A673 (cell line): ENCODE data around the gene KNCN.

Experiments
- EZH2 ChIP-seq: fragments of 200-600 bp; sonication (generic); IDR thresholded peaks from 2 replicates; pipeline ENCODE4 v1.6.1; 2017; ENCODE audit warnings: borderline replicate concordance, low read depth, mild to moderate bottlenecking, mixed read lengths, antibody characterized with exemption, low read length; ENCODE audit not compliant: poor library complexity, severe bottlenecking
- TF ChIP-seq, protein P1 (sequence below): fragments of 300-800, 200-600 bp; sonication (generic); conservative IDR thresholded peaks from 2 replicates; pipeline ENCODE4 v1.5.1; 2017; ENCODE audit warnings: low read depth, mild to moderate bottlenecking, antibody characterized with exemption, low read length, moderate library complexity, mixed read lengths

- TF ChIP-seq, protein P1, sequence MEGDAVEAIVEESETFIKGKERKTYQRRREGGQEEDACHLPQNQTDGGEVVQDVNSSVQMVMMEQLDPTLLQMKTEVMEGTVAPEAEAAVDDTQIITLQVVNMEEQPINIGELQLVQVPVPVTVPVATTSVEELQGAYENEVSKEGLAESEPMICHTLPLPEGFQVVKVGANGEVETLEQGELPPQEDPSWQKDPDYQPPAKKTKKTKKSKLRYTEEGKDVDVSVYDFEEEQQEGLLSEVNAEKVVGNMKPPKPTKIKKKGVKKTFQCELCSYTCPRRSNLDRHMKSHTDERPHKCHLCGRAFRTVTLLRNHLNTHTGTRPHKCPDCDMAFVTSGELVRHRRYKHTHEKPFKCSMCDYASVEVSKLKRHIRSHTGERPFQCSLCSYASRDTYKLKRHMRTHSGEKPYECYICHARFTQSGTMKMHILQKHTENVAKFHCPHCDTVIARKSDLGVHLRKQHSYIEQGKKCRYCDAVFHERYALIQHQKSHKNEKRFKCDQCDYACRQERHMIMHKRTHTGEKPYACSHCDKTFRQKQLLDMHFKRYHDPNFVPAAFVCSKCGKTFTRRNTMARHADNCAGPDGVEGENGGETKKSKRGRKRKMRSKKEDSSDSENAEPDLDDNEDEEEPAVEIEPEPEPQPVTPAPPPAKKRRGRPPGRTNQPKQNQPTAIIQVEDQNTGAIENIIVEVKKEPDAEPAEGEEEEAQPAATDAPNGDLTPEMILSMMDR: no peak
- TF ChIP-seq EZH2: no peak
These were observed 31.5 kb upstream of the KNCN start for GRCh38 chr1:46582972-46583371.
